Mucosa of gallbladder (tissue), 1 donor: Measurements from ENCODE around the gene PRAMEF5. TPM values are rescaled to one million over a fixed set of nuclear protein-coding genes. Genes with fewer than 3 reads are reported as not detected.
"Not testable (repeated sequence)": the region's sequence is repeated elsewhere in the genome, so short reads cannot be mapped to it uniquely, and the experiment has no call there.

Experiments used
- DNase-seq: peaks from one replicate; pipeline ENCODE4 v3.0.0-alpha.2; 2020; ENCODE audit warnings: low spot score
- total RNA-seq: library from RNA; stranded (reverse); gene quantifications from one replicate; pipeline ENCODE4 v1.2.1, GENCODE V29; 2021
- donor health status: DM: no; HTN: no; CAD: no.

PRAMEF5 gene
- not detected for total RNA-seq

DNA sequence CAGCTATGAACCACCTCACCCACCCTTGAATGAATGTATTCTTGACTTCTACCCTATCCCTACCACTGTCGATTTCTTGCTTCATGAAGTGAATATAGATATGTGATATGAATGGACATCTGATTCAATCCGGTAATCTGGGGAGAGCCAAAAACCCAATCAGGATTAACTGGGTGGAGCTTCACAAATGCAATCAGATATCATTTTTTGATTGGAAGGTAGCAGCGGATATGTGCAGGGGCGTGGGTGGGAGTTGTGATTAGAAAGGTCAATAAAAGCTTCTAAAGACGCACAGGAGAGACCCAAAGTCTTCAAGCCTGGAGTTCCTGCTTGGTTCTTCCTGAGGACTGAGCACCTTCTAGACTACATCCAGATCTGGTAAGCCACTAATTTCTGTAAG, at the start of gene PRAMEF5:
Gene PRAMEF5, plus strand, starts transcription at position 301 of the 400 bp plus-strand sequence. CDS start 5,071 bp downstream, outside the sequence.
- DNase-seq, result not testable (repeated sequence)

DNA sequence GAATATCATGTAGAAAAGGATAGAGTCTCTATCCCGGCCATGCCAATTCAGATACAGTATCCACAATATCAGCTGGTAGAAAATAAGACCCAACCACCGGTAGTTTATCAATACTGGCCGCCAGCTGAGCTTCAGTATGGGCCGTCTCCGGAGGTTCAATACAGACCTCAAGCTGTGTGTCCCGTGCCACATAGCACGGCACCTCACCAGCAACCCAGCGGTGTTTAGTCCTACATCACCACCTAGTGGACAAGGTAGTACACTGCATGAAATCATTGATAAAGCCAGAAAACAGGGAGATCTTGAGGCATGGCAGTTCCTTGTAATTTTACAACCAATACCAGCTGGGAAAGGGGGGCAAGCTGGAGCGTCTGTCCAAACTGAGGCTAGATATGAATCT, 45.3 kb upstream of the PRAMEF5 start:
- DNase-seq, result not testable (repeated sequence)

DNA sequence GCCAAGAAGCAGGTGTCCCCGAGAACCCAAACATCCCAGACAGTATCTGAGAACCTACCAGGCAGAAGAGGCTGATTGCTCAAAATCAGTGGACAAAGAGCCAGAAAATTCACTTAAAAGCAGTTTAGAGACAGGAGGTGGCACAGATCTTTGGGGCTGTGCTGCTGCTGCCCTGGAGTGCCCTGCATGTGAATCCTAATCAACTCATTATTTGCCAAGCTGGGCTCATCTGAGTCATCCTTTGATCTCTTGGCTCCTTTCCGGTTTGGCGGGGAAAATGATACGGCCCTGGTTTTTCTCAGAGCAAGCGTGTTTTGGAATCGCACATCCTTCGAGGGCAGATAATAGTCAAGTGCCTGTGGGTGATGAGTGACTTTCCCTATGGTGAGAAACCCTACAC, 37.4 kb upstream of the PRAMEF5 start:
- not testable (repeated sequence) for DNase-seq

DNA sequence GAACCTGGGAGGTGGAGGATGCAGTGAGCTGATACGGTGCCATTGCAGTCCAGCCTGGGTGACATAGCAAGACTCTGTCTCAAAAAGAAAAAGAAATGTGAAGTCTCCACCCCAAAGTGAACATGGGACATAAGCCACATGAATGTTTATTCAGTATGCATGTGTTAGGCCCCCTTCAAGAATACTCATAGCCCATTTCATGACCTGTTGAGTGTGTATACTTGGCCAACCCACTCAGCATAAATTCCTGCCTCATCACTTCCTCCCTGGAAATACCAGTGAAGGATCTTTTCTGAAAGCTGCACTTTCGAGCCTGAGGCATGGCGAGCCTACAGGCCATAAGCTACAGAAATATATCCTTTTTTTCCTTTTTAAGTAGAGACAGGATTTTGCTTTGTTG, 34.8 kb upstream of the PRAMEF5 start:
- not testable (repeated sequence) for DNase-seq

DNA sequence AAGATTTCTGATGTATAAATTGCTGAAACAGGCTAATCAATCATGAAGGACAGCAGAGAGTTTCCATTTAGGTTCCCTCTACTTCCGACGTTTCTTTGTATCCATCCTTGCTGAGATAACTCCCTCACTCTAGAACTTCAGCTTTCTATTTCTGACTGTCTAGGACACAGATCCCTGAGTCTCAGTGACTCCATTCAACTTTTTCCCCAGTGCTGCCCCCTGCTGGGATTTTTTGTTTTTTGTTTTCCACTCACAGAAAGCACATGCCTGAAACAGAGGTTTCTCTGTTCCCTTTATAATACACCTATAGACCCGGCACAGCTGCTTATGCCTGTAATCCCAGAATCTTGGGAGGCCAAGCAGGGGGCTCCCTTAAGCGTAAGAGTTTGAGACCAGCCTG, 31.2 kb upstream of the PRAMEF5 start:
- DNase-seq, result not testable (repeated sequence)

DNA sequence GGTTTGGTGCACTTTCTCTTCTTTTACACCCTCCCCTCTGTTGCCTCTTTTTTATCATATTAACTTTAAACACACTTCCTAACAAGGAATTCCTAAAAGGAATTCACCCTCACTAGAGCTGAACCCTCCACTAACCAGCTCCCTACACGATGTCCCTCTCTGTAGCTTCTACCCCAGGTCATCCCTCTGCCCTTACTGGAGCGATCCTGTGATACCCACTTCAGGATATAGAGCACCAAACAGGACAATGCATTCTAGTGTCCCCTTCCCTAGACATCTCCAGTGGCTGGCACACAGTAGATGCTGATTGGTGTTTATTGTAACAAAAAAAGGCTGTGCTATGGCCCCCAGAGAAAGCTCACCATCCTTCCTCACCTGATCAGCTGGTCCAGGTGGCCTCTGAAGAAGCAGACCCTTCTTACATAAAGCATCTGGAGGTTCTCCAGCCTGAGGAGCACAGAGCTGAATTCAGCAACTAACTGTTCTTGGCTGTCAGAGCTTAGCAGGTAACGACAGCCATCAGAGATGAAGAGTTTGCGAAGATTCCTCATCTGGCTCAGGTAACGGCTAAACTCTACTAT, 29.4 kb upstream of the PRAMEF5 start:
- peak; percentile 9 for DNase-seq

DNA sequence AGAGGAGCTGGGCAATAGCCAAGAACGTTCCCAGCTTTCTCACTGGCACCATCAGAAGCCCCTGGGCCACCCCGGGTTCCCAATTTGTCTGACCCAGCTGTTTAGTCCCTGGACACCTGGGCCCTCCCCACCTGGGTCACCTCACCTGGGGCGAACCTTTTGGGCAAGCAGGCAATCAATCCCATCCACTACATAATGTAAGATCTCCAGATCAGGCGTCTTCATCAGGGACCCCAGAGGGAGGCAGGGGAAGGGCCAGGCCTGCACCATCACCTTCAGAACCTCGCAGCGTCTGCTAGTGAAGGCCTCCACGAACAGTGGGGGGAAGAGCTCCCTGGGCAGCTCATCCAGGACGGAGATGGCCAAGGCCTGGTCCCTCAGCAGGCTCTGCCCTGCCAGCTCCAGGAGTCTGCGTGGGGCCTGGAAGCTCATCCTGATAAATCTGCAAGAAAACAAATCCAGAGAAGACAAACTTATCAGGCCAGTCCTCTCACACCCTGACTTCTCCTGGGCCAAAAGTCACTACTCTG, 28.3 kb upstream of the PRAMEF5 start, which contains the start of gene PRAMEF18:
Gene PRAMEF18, minus strand, starts transcription at position 480 of the 530 bp plus-strand sequence. Its CDS starts 48 bp downstream, at position 432.
- DNase-seq, result not testable (repeated sequence)

DNA sequence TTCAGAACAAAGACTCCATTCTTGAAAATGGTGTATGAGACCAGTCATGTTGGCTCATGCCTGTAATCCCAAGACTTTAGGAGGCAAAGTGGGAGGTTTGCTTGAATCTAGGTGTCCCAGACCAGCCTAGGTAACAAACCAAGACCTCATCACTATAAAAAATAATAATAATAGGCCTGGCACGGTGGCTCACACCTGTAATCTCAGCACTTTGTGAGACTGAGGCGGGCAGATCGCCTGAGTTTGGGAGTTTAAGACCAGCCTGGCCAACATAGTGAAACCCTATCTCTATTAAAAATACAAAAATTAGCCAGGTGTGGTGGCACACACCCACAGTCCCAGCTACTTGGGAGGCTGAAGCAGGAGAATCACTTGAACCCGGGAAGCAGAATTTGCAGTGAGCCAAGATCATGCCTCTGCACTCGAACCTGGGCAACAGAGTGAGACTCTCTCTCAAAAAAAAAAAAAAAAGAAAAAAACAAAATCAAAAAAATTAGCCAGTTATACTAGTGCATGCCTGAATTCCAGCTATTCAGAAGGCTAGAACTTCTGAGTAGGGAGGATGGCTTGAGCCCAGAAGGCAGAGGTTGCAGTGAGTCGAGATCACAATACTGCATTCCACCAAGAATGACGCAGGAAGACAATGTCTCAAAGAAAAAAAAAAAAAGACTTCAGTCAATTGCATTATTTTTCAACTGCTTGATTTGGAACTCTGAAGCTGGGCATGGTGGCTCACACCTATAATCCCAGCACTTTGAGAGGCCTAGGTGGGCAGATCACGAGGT, 26.5 kb upstream of the PRAMEF5 start:
- DNase-seq, result peak; percentile 9

DNA sequence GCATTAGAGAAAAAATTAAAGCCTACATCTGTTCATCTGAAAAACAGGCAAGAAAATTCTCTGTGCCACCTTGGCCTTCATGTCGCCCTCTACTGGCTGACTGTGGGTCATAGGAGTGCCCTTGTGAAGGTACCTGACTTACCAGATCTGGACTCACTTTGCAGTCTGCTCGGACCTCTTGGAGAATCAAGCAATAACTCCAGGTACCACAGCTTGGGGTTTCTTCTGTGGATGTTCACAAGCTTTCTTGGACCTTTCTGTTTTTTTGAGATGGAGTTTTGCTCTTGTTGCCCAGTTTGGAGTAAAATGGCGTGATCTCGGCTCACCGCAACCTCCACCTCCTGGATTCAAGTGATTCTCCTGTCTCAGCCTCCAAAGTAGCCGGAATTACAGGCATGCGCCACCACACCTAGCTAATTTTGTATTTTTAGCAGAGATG, 25.6 kb upstream of the PRAMEF5 start:
- peak; percentile 45 for DNase-seq

DNA sequence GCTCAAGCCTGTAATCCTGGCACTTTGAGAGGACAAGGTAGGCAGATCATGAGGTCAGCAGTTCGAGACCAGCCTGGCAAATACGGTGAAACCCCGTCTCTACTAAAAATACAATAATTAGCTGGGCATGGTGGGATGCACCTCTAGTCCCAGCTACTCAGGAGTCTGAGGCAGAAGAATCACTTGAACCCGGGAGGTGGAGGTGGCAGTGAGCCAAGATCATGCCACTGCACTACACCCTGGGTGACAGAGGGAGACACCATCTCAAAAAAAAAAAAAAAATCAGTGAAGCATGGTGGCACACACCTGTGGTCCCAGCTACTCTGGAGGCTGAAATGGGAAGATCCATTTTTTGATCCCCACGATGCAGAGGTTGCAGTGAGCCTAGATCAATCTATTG, 23.9 kb upstream of the PRAMEF5 start:
- DNase-seq, result not testable (repeated sequence)

DNA sequence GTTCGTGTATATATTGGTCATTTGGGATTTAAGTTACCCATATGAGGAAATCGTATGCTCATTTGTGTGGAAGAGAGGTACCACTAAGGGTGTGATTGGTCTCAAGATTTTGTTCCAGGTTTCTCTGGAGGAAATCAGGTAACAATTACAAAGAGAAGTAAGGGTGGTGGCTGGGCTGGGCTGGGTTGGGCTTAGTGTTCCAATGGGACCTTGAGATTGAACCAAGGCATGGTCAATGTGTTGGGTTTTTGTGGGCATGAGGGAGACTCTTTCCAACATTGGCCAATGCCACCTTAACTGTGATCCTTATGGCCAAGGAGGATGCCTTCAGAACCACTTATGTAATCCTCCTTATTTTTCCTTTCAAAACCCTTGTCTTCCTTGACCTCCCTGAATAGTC, 23.4 kb upstream of the PRAMEF5 start:
- DNase-seq, result peak; percentile 9

DNA sequence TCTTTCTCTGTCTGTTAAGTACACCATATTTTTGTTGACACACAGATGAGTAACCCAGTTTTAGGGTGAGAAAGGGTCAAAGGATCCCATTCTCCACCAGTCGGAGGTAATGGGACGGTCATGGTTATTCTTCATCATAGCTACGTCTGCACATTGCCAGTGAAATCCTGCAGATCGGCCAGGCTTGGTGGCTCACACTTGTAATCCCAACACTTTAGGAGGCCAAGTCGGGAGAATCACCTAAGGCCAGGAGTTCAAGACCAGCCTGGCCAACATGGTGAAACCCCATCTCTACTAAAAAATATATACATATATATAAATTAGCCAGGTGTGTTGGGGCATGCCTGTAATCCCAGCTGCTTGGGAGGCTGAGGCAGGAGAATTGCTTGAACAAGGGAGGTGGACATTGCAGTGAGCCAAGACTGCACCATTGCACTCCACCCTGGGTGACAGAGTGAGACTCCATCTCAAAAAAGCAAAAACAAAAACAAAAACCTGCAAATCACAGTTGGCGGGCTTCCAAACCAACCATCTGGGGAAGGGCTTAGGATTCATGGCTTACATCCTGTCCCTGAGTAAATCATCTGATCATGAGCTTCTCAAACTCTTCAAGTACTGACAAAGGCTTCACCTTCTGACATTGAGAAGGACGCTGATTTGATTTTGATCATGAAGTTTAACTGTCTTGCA, 22.8 kb upstream of the PRAMEF5 start:
- not testable (repeated sequence) for DNase-seq

DNA sequence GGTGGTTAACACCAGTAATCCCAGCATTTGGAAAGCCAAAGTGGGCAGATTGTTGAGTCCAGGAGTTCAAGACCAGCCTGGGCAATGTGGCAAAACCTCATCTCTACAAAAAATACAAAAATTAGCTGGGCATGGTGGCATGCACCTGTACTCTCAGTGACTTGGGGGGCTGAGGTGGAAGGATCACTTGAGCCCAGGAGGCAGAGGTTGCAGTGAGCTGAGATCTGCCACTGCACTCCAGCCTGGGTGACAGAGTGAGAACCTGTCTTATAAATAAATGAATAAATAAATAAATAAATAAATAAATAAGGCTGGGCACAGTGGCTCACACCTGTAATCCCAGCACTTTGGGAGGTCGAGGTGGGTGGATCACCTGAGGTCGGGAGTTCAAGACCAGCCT, 21.9 kb upstream of the PRAMEF5 start:
- DNase-seq, result peak; percentile 9

DNA sequence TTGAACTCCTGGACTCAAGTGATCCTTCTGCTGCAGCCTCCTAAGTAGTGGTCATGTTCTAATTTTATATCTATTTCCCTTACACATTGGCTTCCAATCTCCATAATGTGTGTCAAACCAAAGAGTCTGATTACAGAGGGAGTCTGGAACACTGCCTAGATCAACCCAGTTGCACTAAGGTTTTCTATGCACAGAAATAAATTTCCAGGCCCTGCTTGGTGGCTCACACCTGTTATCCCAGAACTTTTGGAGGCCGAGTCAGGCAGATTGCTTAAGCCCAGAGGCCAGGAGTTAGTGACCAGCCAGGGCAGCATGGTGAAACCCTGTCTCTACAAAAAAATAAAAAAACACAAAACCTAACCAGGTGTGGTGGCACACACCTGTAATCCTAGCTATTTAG, 19.9 kb upstream of the PRAMEF5 start:
- peak; percentile 9 for DNase-seq

DNA sequence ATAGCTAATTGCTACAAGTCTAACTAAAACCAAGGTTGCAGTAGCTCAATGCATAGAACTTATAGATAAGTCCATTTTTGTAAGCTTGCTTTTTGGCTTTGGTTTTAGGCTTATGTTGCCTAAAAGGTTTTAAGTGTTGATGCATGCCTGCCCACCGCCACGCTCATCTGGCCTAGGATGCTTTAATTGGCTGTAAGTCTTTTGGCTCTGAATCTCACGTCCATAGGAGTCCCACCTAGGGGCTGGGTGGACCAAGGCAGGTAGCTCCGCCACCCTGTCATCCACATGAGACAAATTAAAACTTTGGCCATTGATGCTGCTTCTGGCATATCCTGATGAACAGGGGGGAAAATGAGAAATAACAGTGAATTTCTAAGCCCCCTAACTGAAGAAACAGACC, 16.4 kb upstream of the PRAMEF5 start:
- DNase-seq, result not testable (repeated sequence)

DNA sequence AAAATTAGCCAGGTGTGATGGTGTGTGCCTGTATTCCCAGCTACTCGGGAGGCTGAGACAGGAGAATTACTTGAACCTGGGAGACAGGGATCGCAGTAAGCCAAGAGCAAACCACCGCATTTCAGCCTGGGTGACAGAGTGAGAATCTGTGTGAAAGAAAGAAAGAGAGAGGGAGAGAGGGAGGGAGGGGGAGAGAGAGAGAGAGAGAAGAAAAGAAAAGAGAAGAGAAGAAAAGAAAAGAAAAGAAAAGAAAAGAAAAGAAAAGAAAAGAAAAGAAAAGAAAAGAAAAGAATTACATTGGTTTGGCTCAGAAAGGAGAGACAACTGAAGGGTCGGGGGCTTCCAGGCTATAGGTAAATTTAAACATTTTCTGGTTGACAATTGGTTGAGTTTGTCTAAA, 14.4 kb upstream of the PRAMEF5 start:
- DNase-seq, result not testable (repeated sequence)

DNA sequence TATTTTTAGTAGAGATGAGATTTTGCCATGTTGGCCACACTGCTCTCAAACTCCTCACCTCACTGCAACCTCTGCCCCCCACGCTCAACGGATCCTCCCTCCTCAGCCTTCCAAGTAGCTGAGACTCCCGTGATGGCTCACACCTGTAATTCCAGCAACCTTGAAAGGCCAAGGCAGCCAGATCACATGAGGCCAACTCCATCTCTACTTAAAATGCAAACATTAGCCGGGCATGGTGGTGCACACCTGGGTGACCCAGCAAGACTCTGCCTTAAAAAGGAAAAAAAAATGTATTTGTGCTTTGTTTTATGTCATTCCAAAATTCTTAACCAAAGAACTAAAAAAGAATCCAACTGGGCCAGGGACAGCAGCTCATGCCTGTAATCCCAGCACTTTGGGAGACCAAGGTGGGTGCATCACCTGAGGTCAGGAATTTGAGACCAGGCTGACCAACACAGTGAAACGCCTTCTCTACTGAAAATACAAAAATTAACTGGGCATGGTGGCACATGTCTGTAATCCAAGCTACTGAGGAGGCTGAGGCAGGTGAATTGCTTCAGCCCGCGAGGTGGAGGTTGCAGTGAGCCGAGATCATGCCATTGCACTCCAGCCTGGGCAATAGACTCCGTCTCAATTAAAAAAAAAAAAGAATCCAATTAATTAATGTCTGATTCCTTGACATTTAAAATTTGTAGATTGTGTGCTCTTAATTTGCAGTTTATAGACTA, 10.3 kb upstream of the PRAMEF5 start:
- DNase-seq, result not testable (repeated sequence)

DNA sequence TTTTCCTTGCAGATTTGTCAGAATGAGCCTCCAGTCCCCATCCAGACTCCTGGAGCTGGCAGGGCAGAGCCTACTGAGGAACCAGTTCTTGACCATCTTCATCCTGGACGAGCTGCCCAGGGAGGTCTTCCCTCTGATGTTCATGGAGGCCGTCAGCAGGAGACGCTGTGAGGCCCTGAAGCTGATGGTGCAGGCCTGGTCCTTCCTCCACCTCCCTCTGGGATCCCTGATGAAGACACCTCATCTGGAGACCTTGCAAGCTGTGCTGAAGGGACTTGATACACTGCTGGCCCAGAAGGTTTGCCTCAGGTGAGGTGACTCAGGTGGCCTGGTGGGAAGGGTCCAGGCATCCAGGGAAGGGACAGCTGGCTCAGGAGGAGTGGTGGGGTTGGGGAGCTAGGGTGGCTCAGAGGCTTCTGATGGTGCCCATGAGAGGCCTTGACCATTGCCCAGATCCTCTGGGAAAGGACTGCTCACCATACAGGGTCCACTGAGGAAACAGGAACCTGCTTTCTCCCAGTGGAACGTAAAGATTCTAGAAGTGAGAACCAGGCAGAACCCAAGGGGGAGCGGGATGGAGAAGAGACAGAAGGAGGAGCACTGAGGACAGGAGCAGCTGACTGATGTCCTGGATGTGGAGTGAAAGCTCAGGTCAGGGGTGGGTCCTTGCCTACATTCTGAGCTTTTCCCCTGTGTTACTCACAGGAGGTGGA, 8.0 kb upstream of the PRAMEF5 start:
- not testable (repeated sequence) for DNase-seq

DNA sequence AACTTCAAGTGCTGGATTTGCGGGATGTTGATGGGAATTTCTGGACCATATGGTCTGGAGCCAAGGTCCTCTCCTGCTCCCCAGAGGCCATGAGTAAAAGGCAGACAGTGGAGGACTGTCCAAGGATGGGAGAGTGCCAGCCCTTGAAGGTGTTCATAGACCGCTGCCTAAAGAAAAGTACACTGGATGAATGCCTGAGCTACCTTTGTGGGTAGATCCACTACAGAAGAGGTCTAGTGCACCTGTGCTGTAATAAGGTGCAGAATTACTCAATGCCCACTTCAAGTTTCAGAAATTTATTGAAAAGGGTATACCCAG, 7.5 kb upstream of the PRAMEF5 start:
- not testable (repeated sequence) for DNase-seq

DNA sequence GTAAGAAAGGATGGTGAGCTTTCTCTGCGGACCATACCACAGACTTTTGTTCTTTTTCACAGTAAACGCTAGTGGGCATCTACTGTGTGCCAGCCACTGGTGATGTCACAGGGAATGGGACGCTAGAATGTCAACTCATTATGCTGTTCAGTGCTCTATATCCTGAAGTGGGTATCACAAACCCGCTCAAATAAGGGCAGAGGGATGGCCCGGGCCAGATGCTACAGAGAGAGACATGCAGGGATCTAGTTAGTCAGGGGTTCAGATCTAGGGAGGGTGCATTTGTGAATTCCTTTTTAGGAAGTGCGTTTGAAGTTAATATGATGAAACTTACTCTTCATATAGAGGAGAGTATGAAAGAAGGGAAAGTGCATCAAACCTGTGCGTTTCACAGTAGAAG, 6.9 kb upstream of the PRAMEF5 start:
- DNase-seq, result not testable (repeated sequence)

DNA sequence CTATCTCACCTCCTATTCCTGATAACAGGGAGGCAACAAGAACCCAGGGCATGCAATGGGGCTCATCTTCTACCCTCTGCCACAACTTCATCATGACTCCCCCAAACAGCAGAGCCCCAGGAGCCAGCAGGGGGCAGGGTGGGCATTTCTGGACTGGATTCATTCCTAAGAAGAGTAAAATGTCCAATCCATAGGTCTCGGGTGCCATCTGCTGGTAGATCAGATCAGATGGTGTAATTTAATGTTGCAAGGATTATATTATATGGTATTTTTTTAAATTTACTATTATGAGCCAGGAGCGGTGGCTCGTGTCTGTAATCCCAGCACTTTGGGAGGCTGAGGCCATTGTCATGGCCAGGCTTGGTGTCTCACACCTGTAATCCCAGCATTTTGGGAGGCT, 11.1 kb downstream of the PRAMEF5 start:
- DNase-seq, result not testable (repeated sequence)
